GM12892 (cell line): Measurements from ENCODE around the gene AGR3.
"Not testable (repeated sequence)": the region's sequence is repeated elsewhere in the genome, so short reads cannot be mapped to it uniquely, and the experiment has no call there.

ENCODE experiments used
- DNase-seq: peaks from one replicate; pipeline ENCODE4 v3.0.0; 2011; ENCODE audit not compliant: insufficient read length
- FAIRE-seq: peaks from 2 replicates; lab custom pipeline; 2011; peaks lifted over from hg19 to GRCh38; lab: Jason Lieb, UNC
- POLR2A ChIP-seq: IDR thresholded peaks from 2 replicates; pipeline ENCODE4 v1.6.1; 2011; ENCODE audit warnings: low read depth, low read length, control low read depth
- POLR2AphosphoS5 ChIP-seq: IDR thresholded peaks from 2 replicates; pipeline ENCODE4 v1.6.1; 2011; ENCODE audit warnings: low read depth, low read length, control low read depth
- TAF1 ChIP-seq: IDR thresholded peaks from 2 replicates; pipeline ENCODE4 v1.6.1; 2011; ENCODE audit warnings: low read depth, mild to moderate bottlenecking, control low read depth, low read length, borderline replicate concordance

Gene AGR3

DNA sequence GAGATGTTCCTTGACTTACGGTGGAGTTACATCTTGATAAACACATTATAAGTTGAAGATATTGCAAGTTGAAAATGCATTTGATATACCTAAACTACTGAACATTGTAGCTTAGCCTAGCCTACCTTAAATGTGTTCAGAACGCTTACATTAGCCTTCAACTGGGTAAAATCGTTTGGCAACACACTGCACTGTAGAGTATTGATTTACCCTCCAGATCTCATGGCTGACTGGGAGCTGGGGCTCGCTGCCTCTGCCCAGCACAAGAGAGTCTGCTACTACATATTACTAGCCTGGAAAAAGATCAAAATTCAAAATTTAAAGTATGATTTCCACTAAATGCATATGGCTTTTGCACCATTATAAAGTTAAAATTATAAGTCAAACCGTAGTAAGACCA lies 7.5 kb upstream of the AGR3 start:
- no peak for DNase-seq
- no peak for FAIRE-seq
- TF ChIP-seq POLR2AphosphoS5 (no peak), TAF1 (no peak)

GRCh38 chr7:16883918-16884317 lies 2.1 kb upstream of the AGR3 start:
- FAIRE-seq, result no peak
- DNase-seq, result no peak
- TF ChIP-seq POLR2A (no peak), POLR2AphosphoS5 (no peak), TAF1 (no peak)

- no peak for TF ChIP-seq POLR2A
- no peak for TF ChIP-seq POLR2AphosphoS5
- TF ChIP-seq TAF1, result no peak
- no peak for FAIRE-seq
- DNase-seq, result no peak
Observed at GRCh38 chr7:16880554-16880953, 1.2 kb downstream of the AGR3 start.

GRCh38 chr7:16879181-16879580 lies 2.6 kb downstream of the AGR3 start:
- no peak for FAIRE-seq
- TF ChIP-seq POLR2AphosphoS5 (no peak), TAF1 (no peak)
- no peak for DNase-seq

DNA sequence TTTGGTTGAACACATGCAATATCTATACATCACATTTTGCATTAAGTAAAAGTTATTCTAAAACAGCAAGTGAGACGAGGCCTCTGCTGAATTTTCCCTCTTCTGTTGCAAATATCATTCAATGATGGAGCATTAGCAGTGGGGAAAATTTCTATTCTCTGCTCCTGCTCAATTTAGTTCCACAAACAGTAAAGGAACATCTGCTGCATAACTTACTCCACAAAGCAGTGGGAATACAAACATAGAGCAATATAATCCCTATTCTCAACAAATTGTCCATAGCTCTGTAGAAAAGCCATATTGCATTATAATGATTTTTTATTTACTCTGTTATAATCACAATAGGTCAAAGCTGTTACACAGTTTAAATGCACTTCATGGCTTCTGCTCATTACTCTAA lies 5.9 kb downstream of the AGR3 start:
- DNase-seq (no peak), FAIRE-seq (no peak)
- no peak for TF ChIP-seq POLR2AphosphoS5
- TF ChIP-seq POLR2A, result no peak
- TF ChIP-seq TAF1, result no peak

- DNase-seq (no peak), FAIRE-seq (no peak)
- TF ChIP-seq TAF1, result no peak
- no peak for TF ChIP-seq POLR2AphosphoS5
- TF ChIP-seq POLR2A, result no peak
Observed at GRCh38 chr7:16874066-16874465, 7.7 kb downstream of the AGR3 start.

DNA sequence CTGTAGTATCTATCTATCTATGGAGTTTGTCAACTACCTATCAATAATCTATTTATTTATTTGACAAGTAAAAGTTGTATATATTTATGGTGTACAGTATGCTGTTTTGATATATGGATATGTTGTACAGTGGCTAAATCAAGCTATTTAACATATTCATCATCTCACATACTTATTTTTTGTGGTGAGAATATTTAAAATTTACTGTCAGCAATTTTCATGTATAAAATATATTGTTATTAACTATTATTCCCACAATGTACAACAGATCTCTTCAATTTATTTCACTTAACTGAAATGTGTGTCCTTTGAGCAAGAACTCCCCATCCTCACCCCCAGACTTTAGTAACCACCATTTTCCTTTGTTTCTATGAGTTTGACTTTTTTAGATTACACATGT lies 14.5 kb downstream of the AGR3 start:
- TF ChIP-seq POLR2AphosphoS5, result no peak
- TF ChIP-seq POLR2A, result no peak
- TF ChIP-seq TAF1, result no peak
- no peak for FAIRE-seq

GRCh38 chr7:16853189-16853588 lies 28.6 kb downstream of the AGR3 start:
- FAIRE-seq, result not testable (repeated sequence)

More for the DNA sequence above, 14.5 kb downstream of the AGR3 start:
- no peak for DNase-seq

DNA sequence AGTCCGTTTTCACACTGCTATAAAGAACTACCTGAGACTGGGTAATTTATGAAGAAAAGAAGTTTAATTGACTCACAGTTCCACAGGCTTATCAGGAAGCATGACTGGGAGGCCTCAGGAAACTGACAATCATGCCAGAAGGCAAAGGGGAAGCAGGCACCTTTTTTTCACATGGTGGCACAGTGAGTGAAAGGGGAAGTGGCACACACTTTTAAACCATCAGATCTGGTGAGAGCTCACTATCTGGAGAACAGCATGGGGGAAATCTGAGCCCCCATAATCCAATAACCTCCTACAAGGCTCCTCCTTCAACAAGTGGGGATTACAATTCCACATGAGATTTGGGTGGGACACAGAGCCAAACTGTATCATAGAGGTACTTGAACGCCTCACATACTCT lies 30.0 kb downstream of the AGR3 start:
- FAIRE-seq (no peak), DNase-seq (no peak)
- TF ChIP-seq TAF1 (no peak), POLR2AphosphoS5 (no peak), POLR2A (no peak)

More at GRCh38 chr7:16853189-16853588, 28.6 kb downstream of the AGR3 start:
- not testable (repeated sequence) for DNase-seq

GRCh38 chr7:16850614-16851466 lies 30.9 kb downstream of the AGR3 start:
- TF ChIP-seq POLR2A, result no peak
- TF ChIP-seq TAF1, result no peak
- no peak for TF ChIP-seq POLR2AphosphoS5
- FAIRE-seq (no peak), DNase-seq (no peak)

GRCh38 chr7:16849296-16850148 lies 32.3 kb downstream of the AGR3 start:
- no peak for FAIRE-seq
- TF ChIP-seq POLR2A, result no peak
- TF ChIP-seq POLR2AphosphoS5, result no peak
- TF ChIP-seq TAF1, result no peak
- no peak for DNase-seq

- DNase-seq (no peak), FAIRE-seq (no peak)
- TF ChIP-seq POLR2A (no peak), POLR2AphosphoS5 (no peak), TAF1 (no peak)
Observed at GRCh38 chr7:16847381-16847860, 34.4 kb downstream of the AGR3 start.
